Left renal pelvis (tissue), 4 donors: Measurements from ENCODE around the gene EIF1AD. TPM values are rescaled to one million over a fixed set of nuclear protein-coding genes. Genes with fewer than 3 reads are reported as not detected.

Experiments
- DNase-seq, 4 donors: peaks; one replicate each; pipeline ENCODE4 v3.0.0-alpha.2; 2013; ENCODE audit warnings: low read depth in 4 of 4, low spot score in 3 of 4
- polyA plus RNA-seq, 4 donors: library from polyadenylated mRNA; unstranded; fragments of 120-200 nt; gene quantifications; one replicate each; pipeline ENCODE4 v1.2.1, GENCODE V29; 2013; ENCODE audit not compliant: insufficient read length in 4 of 4

EIF1AD gene
- polyA plus RNA-seq, 4 donors: 18.6 to 31.6 (median 27.8) TPM

- DNase-seq: no peak
Measured at GRCh38 chr11:66006134-66006890, 4.4 kb upstream of the EIF1AD start.

- no peak for DNase-seq
Measured at GRCh38 chr11:66004186-66004585, 2.2 kb upstream of the EIF1AD start.

- DNase-seq: no peak
Measured at GRCh38 chr11:66003291-66003690, 1.3 kb upstream of the EIF1AD start.

- DNase-seq: no peak
Measured at GRCh38 chr11:66002648-66003225, 780 bp upstream of the EIF1AD start.

GRCh38 chr11:65997286-65997685 lies 4.7 kb downstream of the EIF1AD start:
- DNase-seq: no peak

GRCh38 chr11:65992056-65992455 lies 9.9 kb downstream of the EIF1AD start:
- no peak for DNase-seq

GRCh38 chr11:65988791-65989592 lies 13.0 kb downstream of the EIF1AD start:
- DNase-seq: peak; percentile 84 to 95 (median 89)

GRCh38 chr11:65987336-65987735 lies 14.6 kb downstream of the EIF1AD start:
- no peak for DNase-seq

GRCh38 chr11:65983589-65983987 lies 18.4 kb downstream of the EIF1AD start:
- no peak for DNase-seq

- no peak for DNase-seq
Measured at GRCh38 chr11:65982824-65983588, 19.0 kb downstream of the EIF1AD start.

- DNase-seq: no peak
Measured at GRCh38 chr11:65981972-65982823, 19.8 kb downstream of the EIF1AD start.

- no peak for DNase-seq
Measured at GRCh38 chr11:65981101-65981740, 20.7 kb downstream of the EIF1AD start.

GRCh38 chr11:65979261-65979759 lies 22.6 kb downstream of the EIF1AD start:
- DNase-seq: no peak

- DNase-seq: no peak
Measured at GRCh38 chr11:65978391-65979238, 23.3 kb downstream of the EIF1AD start.

- DNase-seq: no peak
Measured at GRCh38 chr11:65977621-65978390, 24.2 kb downstream of the EIF1AD start.

- no peak for DNase-seq
Measured at GRCh38 chr11:65976216-65977176, 25.5 kb downstream of the EIF1AD start.
